Measurements from ENCODE around the gene KCND3.

Gene KCND3

DNA sequence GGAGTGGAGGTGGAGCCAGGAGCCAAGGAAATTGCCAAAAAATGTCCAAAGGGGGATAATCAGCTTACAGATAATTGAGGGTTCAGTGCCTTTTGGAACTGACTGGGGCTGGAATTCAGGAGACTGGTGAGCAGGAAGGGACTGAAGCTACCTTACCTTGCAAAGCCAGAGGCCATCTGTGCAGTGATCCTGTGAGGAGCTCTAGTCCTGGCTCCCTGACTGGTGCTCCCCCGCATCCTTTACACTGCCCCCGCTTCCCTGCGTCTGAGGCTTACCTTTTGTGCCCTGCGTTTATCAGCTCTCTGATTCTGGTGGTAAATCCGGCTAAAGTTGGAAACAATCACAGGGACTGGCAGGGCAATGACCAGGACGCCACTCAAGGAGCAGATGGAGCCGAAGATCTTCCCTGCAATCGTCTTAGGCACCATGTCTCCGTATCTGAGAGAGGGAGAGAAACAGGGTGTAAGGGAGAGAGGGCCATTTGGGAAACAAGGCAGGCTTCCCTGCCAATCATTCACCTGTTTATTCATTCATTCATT lies 202.7 kb downstream of the KCND3 start:
- in situ Hi-C loops (cut with HindIII; ENCODE audit: low sequenced_read_pairs), result no loop called here

DNA sequence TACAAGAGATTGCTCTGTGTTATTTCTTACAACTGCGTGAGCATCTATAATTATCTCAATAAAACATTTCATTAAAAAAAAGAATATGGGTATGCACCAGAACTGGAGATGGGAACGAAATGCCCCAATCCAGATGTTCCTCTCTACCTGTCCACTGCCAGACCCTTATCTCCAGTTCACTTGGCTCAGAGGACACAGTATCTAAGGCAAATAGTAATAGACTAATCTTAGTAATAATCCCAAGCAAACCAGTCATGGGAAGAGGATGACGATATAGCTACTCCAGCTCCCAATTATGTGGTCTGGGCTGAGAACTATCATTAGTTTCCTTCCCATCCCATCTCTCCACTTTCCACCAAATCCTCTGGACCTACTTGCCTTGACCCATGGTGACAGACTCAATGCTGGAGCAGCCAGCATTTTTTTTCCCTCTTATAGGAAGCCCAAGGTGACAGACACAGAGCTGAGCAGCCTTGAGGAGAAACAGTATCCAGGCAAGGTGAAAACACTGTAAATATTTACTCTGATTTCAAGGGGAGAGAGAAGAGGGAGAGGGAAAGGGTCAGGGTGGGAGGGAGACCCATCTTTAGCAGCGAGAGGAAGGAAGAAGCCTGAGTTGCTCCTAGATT lies 205.1 kb downstream of the KCND3 start:
- in situ Hi-C loops (cut with HindIII; ENCODE audit: low sequenced_read_pairs), result no loop called here

- in situ Hi-C loops (cut with HindIII; ENCODE audit: low sequenced_read_pairs), result no loop called here
These were observed 209.9 kb downstream of the KCND3 start for GRCh38 chr1:111779546-111779945.

GRCh38 chr1:111778541-111779051 lies 210.9 kb downstream of the KCND3 start:
- in situ Hi-C loops (cut with HindIII; ENCODE audit: low sequenced_read_pairs), result no loop called here

DNA sequence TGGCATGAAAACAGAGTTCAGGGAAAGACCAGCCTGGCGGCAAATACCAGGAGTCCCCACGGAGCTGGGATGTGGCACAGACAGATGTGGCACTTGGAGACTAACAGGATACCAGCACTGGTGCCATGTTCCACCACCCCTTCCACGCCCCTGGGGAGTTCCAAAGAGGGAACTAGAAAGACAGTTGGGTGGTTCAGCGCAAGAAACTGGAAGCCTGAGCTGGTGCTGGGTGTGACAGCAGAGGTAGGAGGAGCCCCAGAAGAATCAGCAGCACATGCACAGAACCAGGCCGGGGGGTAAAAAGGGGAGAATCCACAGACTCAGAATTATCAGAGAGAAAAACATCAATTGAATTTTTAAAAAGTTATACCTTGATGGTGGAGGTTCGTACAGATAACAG lies 211.4 kb downstream of the KCND3 start:
- in situ Hi-C loops (cut with HindIII; ENCODE audit: low sequenced_read_pairs), result no loop called here

GRCh38 chr1:111777301-111777700 lies 212.2 kb downstream of the KCND3 start:
- in situ Hi-C loops (cut with HindIII; ENCODE audit: low sequenced_read_pairs), result no loop called here

DNA sequence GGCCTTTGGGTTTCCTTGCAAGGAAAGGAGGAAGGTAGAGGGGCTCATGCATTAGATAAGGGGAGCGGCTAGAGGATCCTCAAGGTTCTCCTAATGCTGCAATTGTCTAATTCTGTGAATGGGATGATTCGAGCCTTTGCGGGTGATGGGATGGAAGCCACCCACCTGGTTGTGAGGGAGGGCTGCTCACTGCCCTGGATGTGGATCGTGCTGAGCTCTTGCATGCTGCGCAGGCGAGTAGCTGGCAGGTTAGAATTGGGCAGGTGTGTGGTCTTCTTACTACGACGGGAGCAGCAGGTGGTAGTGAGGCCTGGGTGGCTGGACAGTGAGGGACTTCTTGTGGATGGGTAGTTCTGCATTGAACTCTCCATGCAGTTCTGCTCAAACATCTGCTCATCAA lies 212.6 kb downstream of the KCND3 start:
- in situ Hi-C loops (cut with HindIII; ENCODE audit: low sequenced_read_pairs), result no loop called here

DNA sequence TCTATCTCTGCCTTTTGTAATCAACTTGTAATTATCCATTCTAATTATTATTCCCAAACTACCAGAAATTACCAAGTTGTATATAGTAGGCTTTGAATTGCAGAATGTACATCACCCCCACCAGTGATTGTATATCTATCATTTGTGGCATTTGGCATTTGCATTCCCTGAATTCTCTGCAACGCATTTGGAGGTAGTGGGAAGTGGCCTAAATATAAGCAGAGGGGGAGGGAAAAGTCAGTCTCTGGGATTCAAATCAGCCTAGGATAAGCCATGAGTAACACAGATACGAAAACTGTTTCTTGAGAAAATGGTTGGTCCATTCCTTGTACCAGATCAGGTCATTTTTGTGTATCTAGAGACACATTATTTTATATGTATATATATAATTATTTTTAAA lies 213.1 kb downstream of the KCND3 start:
- in situ Hi-C loops (cut with HindIII; ENCODE audit: low sequenced_read_pairs), result no loop called here

- in situ Hi-C loops (cut with HindIII; ENCODE audit: low sequenced_read_pairs), result no loop called here
These were observed 213.5 kb downstream of the KCND3 start for GRCh38 chr1:111775966-111776365.

DNA sequence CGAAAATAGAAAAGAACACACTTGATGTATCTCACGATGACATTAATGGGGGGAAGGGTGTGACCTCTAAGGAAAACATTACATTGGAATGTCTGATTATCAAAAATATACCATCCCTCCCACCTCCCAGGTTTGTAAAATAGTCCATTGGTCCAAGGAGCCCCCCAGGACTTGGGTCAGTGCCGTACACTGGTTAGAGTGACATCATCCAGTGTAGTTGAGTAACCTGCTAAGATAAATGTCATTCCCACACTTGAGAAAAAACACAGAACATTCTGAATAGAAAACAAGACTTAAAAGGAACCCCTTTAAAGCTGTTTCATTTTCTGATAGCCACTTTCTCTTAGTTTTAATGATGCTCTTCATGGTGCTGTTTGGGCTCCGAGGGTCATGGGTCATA lies 218.6 kb downstream of the KCND3 start:
- in situ Hi-C loops (cut with HindIII; ENCODE audit: low sequenced_read_pairs), result no loop called here

DNA sequence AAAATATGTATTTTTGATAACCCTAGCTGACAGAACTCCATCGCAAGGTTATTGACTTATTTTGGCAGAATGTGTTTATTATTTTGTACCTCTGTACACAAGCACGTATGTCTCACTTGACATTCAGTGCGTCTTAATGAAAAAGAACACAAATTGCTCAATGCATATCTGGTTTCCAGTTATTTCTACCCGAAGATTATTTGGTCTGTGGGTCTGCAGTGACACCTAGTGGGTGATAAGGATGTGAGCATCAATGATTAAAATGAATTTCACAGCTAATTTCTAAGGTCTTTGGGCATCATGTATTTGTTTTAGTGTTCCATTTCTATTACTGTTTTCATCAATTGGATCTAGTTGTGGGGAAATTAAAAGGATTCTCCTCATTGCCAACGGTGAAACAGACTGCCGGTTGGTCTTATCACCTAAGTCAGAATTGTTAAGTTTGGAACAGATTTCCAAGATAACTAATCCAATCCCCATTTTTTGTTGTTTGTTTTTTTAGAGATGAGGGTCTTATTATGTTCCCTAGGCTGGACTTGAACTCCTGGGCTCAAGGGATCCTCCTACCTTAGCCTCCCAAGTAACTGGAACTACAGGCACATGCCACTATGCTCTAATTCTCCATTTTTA lies 219.8 kb downstream of the KCND3 start:
- in situ Hi-C loops (cut with HindIII; ENCODE audit: low sequenced_read_pairs), result no loop called here

GRCh38 chr1:111768625-111769024 lies 220.8 kb downstream of the KCND3 start:
- in situ Hi-C loops (cut with HindIII; ENCODE audit: low sequenced_read_pairs), result no loop called here

DNA sequence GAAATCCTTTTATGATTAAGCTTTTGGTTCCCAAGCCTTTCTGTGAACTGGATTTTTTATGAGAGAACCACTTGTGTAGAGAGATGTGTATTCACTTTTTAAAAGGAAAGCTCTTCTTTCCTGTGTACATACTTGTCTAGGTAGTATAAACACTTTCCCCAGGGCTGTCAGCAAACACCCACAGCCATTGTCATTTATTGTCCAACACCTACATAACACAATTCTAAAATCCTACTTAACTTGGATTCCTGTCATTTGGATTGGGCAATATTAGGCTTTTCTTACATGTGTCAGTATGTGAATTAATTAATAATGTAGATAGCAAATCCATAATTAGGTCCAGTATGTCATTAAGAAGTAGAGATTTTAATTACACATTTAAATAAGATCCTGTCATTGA lies 221.4 kb downstream of the KCND3 start:
- in situ Hi-C loops (cut with HindIII; ENCODE audit: low sequenced_read_pairs), result no loop called here

DNA sequence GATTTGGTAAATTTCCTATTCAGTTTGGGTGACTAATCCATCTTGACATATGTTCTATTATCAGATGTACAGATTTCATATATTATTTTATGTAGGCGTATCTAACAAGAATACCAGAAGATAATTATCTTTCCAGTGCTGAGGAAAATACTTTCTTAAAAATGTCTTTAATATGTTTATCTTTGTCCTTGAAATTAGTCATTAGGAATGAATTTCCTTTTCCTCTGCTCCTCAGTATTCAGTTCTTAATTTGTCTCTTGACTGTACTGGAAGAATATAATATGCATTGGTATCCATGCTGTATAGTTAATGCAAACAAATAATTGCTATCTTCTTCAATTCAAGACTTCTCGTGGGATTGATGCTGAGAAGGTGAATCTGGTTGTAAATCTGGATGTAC lies 227.1 kb downstream of the KCND3 start:
- in situ Hi-C loops (cut with HindIII; ENCODE audit: low sequenced_read_pairs), result no loop called here

GRCh38 chr1:111761717-111762116 lies 227.8 kb downstream of the KCND3 start:
- in situ Hi-C loops (cut with HindIII; ENCODE audit: low sequenced_read_pairs), result no loop called here

- in situ Hi-C loops (cut with HindIII; ENCODE audit: low sequenced_read_pairs), result no loop called here
These were observed 231.1 kb downstream of the KCND3 start for GRCh38 chr1:111758373-111758772.

GRCh38 chr1:111756124-111756513 lies 233.3 kb downstream of the KCND3 start:
- in situ Hi-C loops (cut with HindIII; ENCODE audit: low sequenced_read_pairs), result no loop called here

DNA sequence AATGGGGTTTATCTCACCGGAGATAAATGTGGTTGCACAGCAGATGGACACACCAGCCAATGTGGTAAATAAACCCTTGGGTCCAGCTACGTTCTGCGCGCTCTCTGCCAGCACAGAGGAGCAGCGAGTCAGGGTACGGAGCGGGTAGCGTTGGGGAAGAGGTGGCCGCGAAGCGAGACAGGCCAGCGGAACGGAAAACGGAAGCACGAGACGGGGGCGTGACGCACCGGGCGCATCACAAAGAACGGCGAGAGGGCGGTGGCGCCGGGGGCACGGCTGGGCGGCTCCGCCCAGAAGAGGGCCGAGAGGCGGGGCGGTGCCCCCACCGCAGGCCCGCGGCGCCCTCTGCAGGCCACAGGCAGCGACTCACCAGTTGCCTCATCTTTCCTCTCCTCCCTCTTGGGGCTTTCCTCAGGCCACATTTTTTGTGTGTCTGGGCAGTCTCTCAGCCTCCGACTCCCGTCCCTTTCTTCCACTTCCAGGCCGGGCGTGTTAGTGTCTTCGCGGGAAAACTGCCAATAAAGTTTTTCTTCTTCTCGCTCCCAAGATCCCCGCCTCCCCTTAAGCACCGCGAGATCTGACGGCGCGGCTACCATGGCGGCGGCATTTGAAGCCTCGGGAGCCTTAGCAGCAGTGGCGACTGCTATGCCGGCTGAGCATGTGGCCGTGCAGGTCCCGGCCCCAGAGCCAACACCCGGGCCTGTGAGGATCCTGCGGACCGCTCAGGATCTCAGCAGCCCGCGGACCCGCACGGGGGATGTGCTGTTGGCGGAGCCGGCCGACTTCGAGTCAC lies 233.9 kb downstream of the KCND3 start, which contains the start of gene DDX20:
TSS of gene DDX20 (plus strand) at position 571 of the 793 bp plus-strand sequence. CDS start at position 595, 24 bp downstream.
- in situ Hi-C loops (cut with HindIII; ENCODE audit: low sequenced_read_pairs), result no loop called here

DNA sequence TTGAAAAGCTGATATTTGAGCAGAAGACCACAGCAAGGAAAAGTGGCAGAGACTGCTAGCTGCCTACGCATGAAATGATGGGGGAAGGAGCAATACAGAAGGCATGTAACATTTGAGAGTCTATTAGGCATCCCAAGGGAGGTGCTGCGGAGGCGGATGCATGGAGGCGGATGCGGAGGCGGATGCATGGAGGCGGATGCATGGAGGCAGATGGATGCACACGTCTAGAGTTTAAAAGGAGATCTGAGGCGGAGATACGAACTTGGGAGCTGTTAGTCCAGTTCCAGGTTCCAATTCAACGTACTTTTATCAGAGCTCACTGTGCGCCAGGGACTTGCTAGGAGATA lies 234.5 kb downstream of the KCND3 start:
- in situ Hi-C loops (cut with HindIII; ENCODE audit: low sequenced_read_pairs), result no loop called here

DNA sequence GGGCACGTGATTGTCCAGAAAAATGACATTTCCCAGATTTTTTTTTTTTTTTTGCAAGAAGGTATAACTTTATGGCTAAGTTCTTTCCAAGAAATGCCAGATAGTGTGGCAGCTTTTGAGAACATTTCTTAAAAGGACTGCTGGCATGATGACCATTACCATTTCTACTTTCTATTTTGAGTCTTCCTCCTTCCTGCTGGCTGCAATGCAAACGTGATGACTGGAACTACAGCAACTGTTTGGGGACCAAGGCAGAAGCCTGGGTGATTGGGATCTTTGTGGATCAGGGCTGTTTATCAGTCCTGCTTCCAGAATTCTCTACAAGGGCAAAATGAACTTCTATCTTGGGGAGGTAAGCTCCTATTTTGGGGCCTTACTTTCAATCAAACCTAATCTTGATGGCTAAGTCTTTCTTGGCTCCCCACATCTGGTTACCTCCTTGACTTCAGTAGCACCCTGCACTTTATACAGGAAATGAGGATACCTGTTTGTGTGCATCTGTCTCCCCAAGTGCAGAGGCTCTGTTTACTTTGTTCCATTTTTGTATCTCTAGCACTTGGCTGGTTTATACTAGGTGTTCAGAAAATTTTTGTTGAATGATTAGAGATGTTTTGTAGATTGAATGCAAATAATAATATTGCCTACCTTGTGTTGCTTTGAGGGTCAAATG lies 237.4 kb downstream of the KCND3 start:
- in situ Hi-C loops (cut with HindIII; ENCODE audit: low sequenced_read_pairs), result no loop called here

DNA sequence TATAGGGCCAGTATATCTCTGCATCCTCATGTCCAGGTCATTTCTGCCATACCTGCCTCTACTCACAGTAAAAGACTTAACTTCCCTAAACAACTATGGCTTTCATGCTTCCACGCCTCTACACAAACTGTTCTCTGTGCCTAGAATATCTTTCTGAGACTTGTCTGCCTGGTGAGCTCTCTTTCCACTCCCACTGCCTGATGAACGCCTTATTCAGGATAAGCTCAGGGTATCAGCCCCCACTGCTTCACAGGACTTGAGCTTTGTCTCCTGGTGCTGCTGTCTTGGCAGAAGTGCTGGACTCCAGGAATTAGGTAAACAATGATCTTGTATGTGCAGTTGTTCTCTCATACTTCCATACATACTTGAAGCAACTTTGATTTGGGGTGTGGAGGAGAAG lies 238.6 kb downstream of the KCND3 start:
- in situ Hi-C loops (cut with HindIII; ENCODE audit: low sequenced_read_pairs), result no loop called here

All from DLD1 (cell line).